ENCODE data around the gene JAKMIP3. TPM values are rescaled to one million over a fixed set of nuclear protein-coding genes. Genes with fewer than 3 reads are reported as not detected.

The JAKMIP3 gene
- total RNA-seq: under 0.01 and 0.09 TPM in 2 replicates

GRCh38 chr10:132065491-132066105 lies at the start of gene JAKMIP3:
JAKMIP3 (plus strand) TSS chr10:132065946; CDS start chr10:132104809, 38,863 bp downstream.

Other genes starting within 250 kb of the JAKMIP3 start
- gene PPP2R2D, start 164.9 kb upstream of the JAKMIP3 start, total RNA-seq: 22.9 and 29.1 TPM in 2 replicates
- 35.0 and 50.8 TPM in 2 replicates for gene BNIP3, start 84.0 kb upstream of the JAKMIP3 start, total RNA-seq
- gene DPYSL4, start 121.0 kb downstream of the JAKMIP3 start, total RNA-seq: 0.76 and 1.3 TPM in 2 replicates
- 8.3 and 10.5 TPM in 2 replicates for gene STK32C, start 242.0 kb downstream of the JAKMIP3 start, total RNA-seq